Measurements from ENCODE around the gene SCN10A. TPM values are rescaled to one million over a fixed set of nuclear protein-coding genes. Genes with fewer than 3 reads are reported as not detected.
A peak's percentile ranks its signal among the peaks of the same experiment; 100 is the strongest.

SCN10A gene
- polyA plus RNA-seq, 1 of the 3 experiments (the other 2 are of a cell fraction), result not detected

- Histone ChIP-seq H3K4me1 (ENCODE audit: control insufficient read depth in 1 of 2, insufficient read depth in 2 of 2, low read depth in 1 of 2, low read length in 1 of 2) (no peaks in the 10 kb centered on the region), H3K9ac (no peak overlapping the region), H2AFZ (ENCODE audit: low read depth) (no peak overlapping the region), H3K4me3 (ENCODE audit: low read depth in 2 of 2, low read length in 1 of 2) (no peak overlapping the region), H4K20me1 (ENCODE audit: insufficient read depth) (no peaks in the 10 kb centered on the region), H3K4me2 (no peak overlapping the region), H3K79me2 (ENCODE audit: insufficient read depth) (no peaks in the 10 kb centered on the region), H3K9me2 (no peaks in the 10 kb centered on the region), H3K27ac (ENCODE audit: low read depth in 2 of 2, low read length in 1 of 2) (no peak overlapping the region), H3K27me3 (ENCODE audit: insufficient read depth) (no peaks in the 10 kb centered on the region), H3K9me3 (no peaks in the 10 kb centered on the region), H3F3A (replicated peaks; ENCODE audit: insufficient read depth) (no peaks in the 10 kb centered on the region), H3K36me3 (replicated peaks in 1 of 2; ENCODE audit: control insufficient read depth in 1 of 2, insufficient read depth in 2 of 2, low read length in 1 of 2) (no peaks in the 10 kb centered on the region)
- 76% methylated on average over 5 of the region's 5 CpGs for WGBS (ENCODE audit: low lambda C conversion rate)
- ChIA-PET CTCF (interaction anchor here (0.7 to 2.5 kb wide), 23 partner anchors 9 to 291 kb away, joined by 3 to 38 read pairs (median 5); no protein-coding TSS in a partner anchor), POLR2A (no interaction called here)
- DNase-seq, result no peak
- no peak for TF ChIP-seq RFX5 (IDR thresholded peaks at IDR 0.05; ENCODE audit: low read length)
- TF ChIP-seq SIN3A (IDR thresholded peaks at IDR 0.05; ENCODE audit: borderline replicate concordance, low read depth, low read length), result no peak
- TF ChIP-seq RXRA (IDR thresholded peaks at IDR 0.05; ENCODE audit: borderline replicate concordance, low read depth), result no peak
- no peak for TF ChIP-seq POLR2AphosphoS5 (IDR thresholded peaks at IDR 0.05; ENCODE audit: low read depth, low read length)
- TF ChIP-seq EP300 (IDR thresholded peaks at IDR 0.05; ENCODE audit: borderline replicate concordance in 1 of 2, low read depth in 1 of 2, low read length in 1 of 2), result no peak
- TF ChIP-seq CHD2 (IDR thresholded peaks at IDR 0.05; ENCODE audit: low read length, partially characterized antibody), result no peak
- TF ChIP-seq CTCF (IDR thresholded peaks at IDR 0.05), result no peak
- TF ChIP-seq, protein P1, sequence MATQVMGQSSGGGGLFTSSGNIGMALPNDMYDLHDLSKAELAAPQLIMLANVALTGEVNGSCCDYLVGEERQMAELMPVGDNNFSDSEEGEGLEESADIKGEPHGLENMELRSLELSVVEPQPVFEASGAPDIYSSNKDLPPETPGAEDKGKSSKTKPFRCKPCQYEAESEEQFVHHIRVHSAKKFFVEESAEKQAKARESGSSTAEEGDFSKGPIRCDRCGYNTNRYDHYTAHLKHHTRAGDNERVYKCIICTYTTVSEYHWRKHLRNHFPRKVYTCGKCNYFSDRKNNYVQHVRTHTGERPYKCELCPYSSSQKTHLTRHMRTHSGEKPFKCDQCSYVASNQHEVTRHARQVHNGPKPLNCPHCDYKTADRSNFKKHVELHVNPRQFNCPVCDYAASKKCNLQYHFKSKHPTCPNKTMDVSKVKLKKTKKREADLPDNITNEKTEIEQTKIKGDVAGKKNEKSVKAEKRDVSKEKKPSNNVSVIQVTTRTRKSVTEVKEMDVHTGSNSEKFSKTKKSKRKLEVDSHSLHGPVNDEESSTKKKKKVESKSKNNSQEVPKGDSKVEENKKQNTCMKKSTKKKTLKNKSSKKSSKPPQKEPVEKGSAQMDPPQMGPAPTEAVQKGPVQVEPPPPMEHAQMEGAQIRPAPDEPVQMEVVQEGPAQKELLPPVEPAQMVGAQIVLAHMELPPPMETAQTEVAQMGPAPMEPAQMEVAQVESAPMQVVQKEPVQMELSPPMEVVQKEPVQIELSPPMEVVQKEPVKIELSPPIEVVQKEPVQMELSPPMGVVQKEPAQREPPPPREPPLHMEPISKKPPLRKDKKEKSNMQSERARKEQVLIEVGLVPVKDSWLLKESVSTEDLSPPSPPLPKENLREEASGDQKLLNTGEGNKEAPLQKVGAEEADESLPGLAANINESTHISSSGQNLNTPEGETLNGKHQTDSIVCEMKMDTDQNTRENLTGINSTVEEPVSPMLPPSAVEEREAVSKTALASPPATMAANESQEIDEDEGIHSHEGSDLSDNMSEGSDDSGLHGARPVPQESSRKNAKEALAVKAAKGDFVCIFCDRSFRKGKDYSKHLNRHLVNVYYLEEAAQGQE (IDR thresholded peaks at IDR 0.05; ENCODE audit: low read depth, low read length), result no peak
- TF ChIP-seq, protein P2, sequence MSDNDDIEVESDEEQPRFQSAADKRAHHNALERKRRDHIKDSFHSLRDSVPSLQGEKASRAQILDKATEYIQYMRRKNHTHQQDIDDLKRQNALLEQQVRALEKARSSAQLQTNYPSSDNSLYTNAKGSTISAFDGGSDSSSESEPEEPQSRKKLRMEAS (IDR thresholded peaks at IDR 0.05; ENCODE audit: low read depth), result no peak
These were observed 76.7 kb downstream of the SCN10A start for GRCh38 chr3:38739396-38739689.

- WGBS (ENCODE audit: low lambda C conversion rate), result 47% methylated on average over 11 of the region's 13 CpGs
- POLR2A ChIA-PET, result no interaction called here
- Histone ChIP-seq H3K36me3 (replicated peaks in 1 of 2; ENCODE audit: control insufficient read depth in 1 of 2, insufficient read depth in 2 of 2, low read length in 1 of 2) (no peaks in the 10 kb centered on the region), H3K9me3 (no peaks in the 10 kb centered on the region), H2AFZ (ENCODE audit: low read depth) (no peak overlapping the region), H3K9me2 (no peaks in the 10 kb centered on the region), H3K4me2 (no peak overlapping the region), H3K9ac (no peak overlapping the region), H3K4me1 (ENCODE audit: control insufficient read depth in 1 of 2, insufficient read depth in 2 of 2, low read depth in 1 of 2, low read length in 1 of 2) (no peaks in the 10 kb centered on the region), H4K20me1 (ENCODE audit: insufficient read depth) (no peaks in the 10 kb centered on the region), H3F3A (replicated peaks; ENCODE audit: insufficient read depth) (no peaks in the 10 kb centered on the region), H3K27ac (ENCODE audit: low read depth in 2 of 2, low read length in 1 of 2) (no peak overlapping the region), H3K79me2 (ENCODE audit: insufficient read depth) (no peaks in the 10 kb centered on the region), H3K27me3 (ENCODE audit: insufficient read depth) (no peaks in the 10 kb centered on the region), H3K4me3 (ENCODE audit: low read depth in 2 of 2, low read length in 1 of 2) (no peak overlapping the region)
- peak; percentile 70 for DNase-seq
- TF ChIP-seq SMC3 (IDR thresholded peaks at IDR 0.05; ENCODE audit: low read depth, low read length) (peak; percentile 84), CTCF (IDR thresholded peaks at IDR 0.05) (peak; percentile 78), ELF1 (IDR thresholded peaks at IDR 0.05) (no peak), RAD21 (IDR thresholded peaks at IDR 0.05; ENCODE audit: low read length) (peak; percentile 80)
- CTCF ChIA-PET, result interaction anchor here (0.7 to 2.5 kb wide), 25 partner anchors 9 to 291 kb away, joined by 3 to 38 read pairs (median 5); no protein-coding TSS in a partner anchor
These were observed 77.2 kb downstream of the SCN10A start for GRCh38 chr3:38738630-38739395.

Measured in SK-N-SH (cell line).